K562 (cell line): ENCODE measurements around the gene NEUROD2. TPM values are rescaled to one million over a fixed set of nuclear protein-coding genes. Genes with fewer than 3 reads are reported as not detected.
A peak's percentile ranks its signal among the peaks of the same experiment; 100 is the strongest.

Source experiments
- HNRNPUL1 ChIP-seq: fragments of 200-400 bp; formaldehyde crosslinking; IDR thresholded peaks from 2 replicates; pipeline ENCODE4 v1.6.1; 2017; ENCODE audit warnings: low read length
- KLF1 ChIP-seq: fragments of 450-650 bp; IDR thresholded peaks from 2 replicates; pipeline ENCODE4 v1.6.1; 2016; ENCODE audit warnings: missing genetic modification characterization, missing compliant biosample characterization
- MITF ChIP-seq: IDR thresholded peaks from 2 replicates; pipeline ENCODE4 v1.6.1; 2014; ENCODE audit warnings: antibody characterized with exemption
- NFE2L1 ChIP-seq: fragments of 450-650 bp; IDR thresholded peaks from 2 replicates; pipeline ENCODE4 v1.6.1; 2016; ENCODE audit warnings: missing genetic modification characterization, low read depth, mild to moderate bottlenecking, missing compliant biosample characterization, moderate library complexity, borderline replicate concordance
- PHB ChIP-seq: fragments of 250-450 bp; sonication (Bioruptor Pico); IDR thresholded peaks from 2 replicates; pipeline ENCODE4 v1.5.0; 2021
- RCOR1 ChIP-seq, 2 experiments: IDR thresholded peaks; 2 replicates each; pipeline ENCODE4 v1.6.1; 2012; ENCODE audit warnings: low read depth in 2 of 2, low read length in 2 of 2, borderline replicate concordance in 1 of 2, improper control_type of control experiment in 1 of 2
- RREB1 ChIP-seq: fragments of 250-450 bp; sonication (Bioruptor Pico); IDR thresholded peaks from 2 replicates; pipeline ENCODE4 v1.4.0; 2020
- RUNX1 ChIP-seq: sonication (generic); IDR thresholded peaks from 2 replicates; pipeline ENCODE4 v1.6.1; 2016; ENCODE audit warnings: antibody characterized with exemption, low read depth
- SNRNP70 ChIP-seq: fragments of 200-400 bp; formaldehyde crosslinking; optimal IDR thresholded peaks from 2 replicates; pipeline ENCODE3; 2017; ENCODE audit warnings: low read depth, low read length
- TCFL5 ChIP-seq: fragments of 250-450 bp; sonication (Bioruptor Pico); conservative IDR thresholded peaks from 2 replicates; pipeline ENCODE4 v1.6.1; 2021; ENCODE audit warnings: mild to moderate bottlenecking, moderate library complexity, matching md5 sums
- TEAD2 ChIP-seq: fragments of 450-650 bp; IDR thresholded peaks from 2 replicates; pipeline ENCODE4 v1.6.1; 2016; ENCODE audit warnings: missing genetic modification characterization, control low read depth, missing compliant biosample characterization
- ZBTB12 ChIP-seq: fragments of 250-450 bp; sonication (Bioruptor Pico); IDR thresholded peaks from 2 replicates; pipeline ENCODE4 v1.4.0; 2020
- ZNF146 ChIP-seq: IDR thresholded peaks from one replicate; pipeline ENCODE4 v1.6.1; 2018; ENCODE audit warnings: missing compliant biosample characterization; ENCODE audit not compliant: unreplicated experiment
- ZNF24 ChIP-seq: fragments of 450-650 bp; IDR thresholded peaks from 2 replicates; pipeline ENCODE4 v1.6.1; 2016
- polyA plus RNA-seq, 8 experiments: library from polyadenylated mRNA; depleted of rRNA in 4 of 8; stranded (reverse) in 5 of 8; unstranded in 3 of 8; fragments of >200 nt; fragmentation: Nextera tagmentation in 2 of 8; fragmentation: Illumina TruSeq in 1 of 8; extraction: Ambion mirVana in 2 of 8; extraction: Trizol in 1 of 8; gene quantifications; 2 replicates each; pipeline versions ENCODE4 v1.2.1 to v1.2.3, GENCODE V29; 2011 to 2014; ENCODE audit warnings: inconsistent platforms in 1 of 8, missing spikeins in 1 of 8
- total RNA-seq, 7 experiments: library from RNA; depleted of rRNA in 6 of 7; stranded (reverse); fragments of >200 nt in 6 of 7; fragmentation: Illumina TruSeq in 2 of 7; extraction: Trizol in 2 of 7; gene quantifications; 2 replicates each; pipeline versions ENCODE4 v1.2.1 to v1.2.3, GENCODE V29; 2011 to 2021; ENCODE audit warnings: low replicate concordance in 1 of 7
- TF ChIP-seq, protein P1 (sequence below), 3 experiments: IDR thresholded peaks in 2 of 3; conservative IDR thresholded peaks in 1 of 3; 2 replicates each; pipeline ENCODE4 v1.5.1; 2011 to 2012; ENCODE audit warnings: low read length in 3 of 3, mild to moderate bottlenecking in 3 of 3, control low read depth in 2 of 3, improper control_type of control experiment in 1 of 3, inconsistent platforms in 1 of 3, low read depth in 1 of 3, mixed read lengths in 1 of 3, moderate library complexity in 1 of 3; ENCODE audit not compliant: insufficient read depth in 2 of 3

Gene NEUROD2
- total and polyA plus RNA-seq, 9 of the 15 experiments (the other 6 are each of a cell fraction or from before 2014, with no cell fraction given): not detected

GRCh38 chr17:39621523-39622379 is 14.0 kb upstream of the NEUROD2 start (continued):
- no peak for TF ChIP-seq RREB1
- TF ChIP-seq NFE2L1: no peak
- TF ChIP-seq ZNF24: peak; percentile 36; the same call in 1 of the 2 replicates
- TF ChIP-seq KLF1 (tag): no peak
- no peak for TF ChIP-seq RUNX1
- TF ChIP-seq ZNF146 (CRISPR knock-in tag): no peak
- TF ChIP-seq MITF: no peak
- no peak for TF ChIP-seq TEAD2 (tag)
- no peak for TF ChIP-seq HNRNPUL1
- TF ChIP-seq SNRNP70: no peak
- TF ChIP-seq PHB (CRISPR knock-in tag): no peak
- TF ChIP-seq, protein P1, sequence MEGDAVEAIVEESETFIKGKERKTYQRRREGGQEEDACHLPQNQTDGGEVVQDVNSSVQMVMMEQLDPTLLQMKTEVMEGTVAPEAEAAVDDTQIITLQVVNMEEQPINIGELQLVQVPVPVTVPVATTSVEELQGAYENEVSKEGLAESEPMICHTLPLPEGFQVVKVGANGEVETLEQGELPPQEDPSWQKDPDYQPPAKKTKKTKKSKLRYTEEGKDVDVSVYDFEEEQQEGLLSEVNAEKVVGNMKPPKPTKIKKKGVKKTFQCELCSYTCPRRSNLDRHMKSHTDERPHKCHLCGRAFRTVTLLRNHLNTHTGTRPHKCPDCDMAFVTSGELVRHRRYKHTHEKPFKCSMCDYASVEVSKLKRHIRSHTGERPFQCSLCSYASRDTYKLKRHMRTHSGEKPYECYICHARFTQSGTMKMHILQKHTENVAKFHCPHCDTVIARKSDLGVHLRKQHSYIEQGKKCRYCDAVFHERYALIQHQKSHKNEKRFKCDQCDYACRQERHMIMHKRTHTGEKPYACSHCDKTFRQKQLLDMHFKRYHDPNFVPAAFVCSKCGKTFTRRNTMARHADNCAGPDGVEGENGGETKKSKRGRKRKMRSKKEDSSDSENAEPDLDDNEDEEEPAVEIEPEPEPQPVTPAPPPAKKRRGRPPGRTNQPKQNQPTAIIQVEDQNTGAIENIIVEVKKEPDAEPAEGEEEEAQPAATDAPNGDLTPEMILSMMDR (IDR thresholded peaks at IDR 0.05 in 2 of 3, conservative IDR thresholded peaks at IDR 0.05 in 1 of 3; ENCODE audit: insufficient read depth in 2 of 3, low read depth in 1 of 3, low read length in 3 of 3): peak; percentile 100
- TF ChIP-seq TCFL5: no peak
- TF ChIP-seq ZBTB12 (CRISPR knock-in tag): no peak
- TF ChIP-seq RCOR1 (IDR thresholded peaks at IDR 0.05; ENCODE audit: borderline replicate concordance in 1 of 2, low read depth in 2 of 2, low read length in 2 of 2): no peak
